Suprapubic skin (tissue), 4 donors: ENCODE results near the gene SMIM10.

Experiments used
- EP300 ChIP-seq: sonication (generic); formaldehyde crosslinking; IDR thresholded peaks from one replicate; pipeline ENCODE4 v1.6.1; 2017; ENCODE audit warnings: antibody characterized with exemption
- POLR2A ChIP-seq, 2 donors: fragments of 450-650 bp; IDR thresholded peaks; one replicate each; pipeline ENCODE4 v1.6.1; 2017; ENCODE audit warnings: antibody characterized with exemption in 2 of 2, mild to moderate bottlenecking in 2 of 2, moderate library complexity in 2 of 2
- POLR2AphosphoS5 ChIP-seq, 3 donors: sonication (generic); formaldehyde crosslinking; IDR thresholded peaks; one replicate each; pipeline ENCODE4 v1.6.1; 2017; ENCODE audit warnings: antibody characterized with exemption in 3 of 3
- TF ChIP-seq, protein P1 (sequence below), 2 donors: fragments of 200-600 bp in 1 of 2; fragments of 450-650 bp in 1 of 2; sonication (generic) in 1 of 2; IDR thresholded peaks; one replicate each; pipeline ENCODE4 v1.5.1; 2016 to 2019; ENCODE audit warnings: antibody characterized with exemption in 2 of 2, mild to moderate bottlenecking in 1 of 2, moderate library complexity in 1 of 2

DNA sequence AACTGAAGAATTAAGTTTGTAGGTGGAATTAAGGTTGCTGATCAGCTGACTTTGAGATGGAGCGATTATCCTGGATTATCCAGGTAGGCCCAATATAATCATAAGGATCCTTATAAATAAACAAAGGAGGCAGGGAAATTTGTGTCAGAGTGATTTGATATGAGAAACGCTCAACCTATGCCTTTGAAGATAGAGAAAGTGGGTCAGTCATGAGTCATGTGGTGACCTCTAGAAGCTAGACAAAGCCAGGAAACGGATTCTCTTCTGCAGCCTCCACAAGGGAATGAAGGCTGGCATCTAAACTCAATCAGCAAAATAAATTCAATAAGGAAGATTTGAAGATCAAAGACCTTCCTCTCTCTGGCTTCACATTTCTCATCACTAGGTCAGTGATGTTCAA lies 41.5 kb upstream of the SMIM10 start:
- TF ChIP-seq, protein P1, sequence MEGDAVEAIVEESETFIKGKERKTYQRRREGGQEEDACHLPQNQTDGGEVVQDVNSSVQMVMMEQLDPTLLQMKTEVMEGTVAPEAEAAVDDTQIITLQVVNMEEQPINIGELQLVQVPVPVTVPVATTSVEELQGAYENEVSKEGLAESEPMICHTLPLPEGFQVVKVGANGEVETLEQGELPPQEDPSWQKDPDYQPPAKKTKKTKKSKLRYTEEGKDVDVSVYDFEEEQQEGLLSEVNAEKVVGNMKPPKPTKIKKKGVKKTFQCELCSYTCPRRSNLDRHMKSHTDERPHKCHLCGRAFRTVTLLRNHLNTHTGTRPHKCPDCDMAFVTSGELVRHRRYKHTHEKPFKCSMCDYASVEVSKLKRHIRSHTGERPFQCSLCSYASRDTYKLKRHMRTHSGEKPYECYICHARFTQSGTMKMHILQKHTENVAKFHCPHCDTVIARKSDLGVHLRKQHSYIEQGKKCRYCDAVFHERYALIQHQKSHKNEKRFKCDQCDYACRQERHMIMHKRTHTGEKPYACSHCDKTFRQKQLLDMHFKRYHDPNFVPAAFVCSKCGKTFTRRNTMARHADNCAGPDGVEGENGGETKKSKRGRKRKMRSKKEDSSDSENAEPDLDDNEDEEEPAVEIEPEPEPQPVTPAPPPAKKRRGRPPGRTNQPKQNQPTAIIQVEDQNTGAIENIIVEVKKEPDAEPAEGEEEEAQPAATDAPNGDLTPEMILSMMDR (IDR thresholded peaks at IDR 0.05) = no peak
- TF ChIP-seq EP300 (no peak), POLR2AphosphoS5 (IDR thresholded peaks at IDR 0.05) (no peak), POLR2A (IDR thresholded peaks at IDR 0.05) (no peak)
